HT1080 (cell line): ENCODE results near the gene BMS1. TPM values are rescaled to one million over a fixed set of nuclear protein-coding genes. Genes with fewer than 3 reads are reported as not detected.
"Not testable (repeated sequence)": the region's sequence is repeated elsewhere in the genome, so short reads cannot be mapped to it uniquely, and the experiment has no call there.

Experiments
- DNase-seq: peaks from one replicate; pipeline ENCODE4 v3.0.0-alpha.2; 2015; ENCODE audit warnings: low read depth
- total RNA-seq: library from RNA; depleted of rRNA; stranded (reverse); fragments of >200 nt; shearing (Covaris generic); gene quantifications from 2 replicates; pipeline ENCODE4 v1.2.3, GENCODE V29; 2014

The BMS1 gene
- total RNA-seq, 1 experiment from 2014 or later: 31.5 TPM

GRCh38 chr10:42783181-42783549, 570 bp downstream of the BMS1 start:
- DNase-seq: peak; percentile 46

- DNase-seq: no peak
These were observed 3.2 kb downstream of the BMS1 start for GRCh38 chr10:42785759-42786158.

- no peak for DNase-seq
These were observed 8.2 kb downstream of the BMS1 start for GRCh38 chr10:42790835-42791234.

GRCh38 chr10:42795701-42796100, 13.1 kb downstream of the BMS1 start:
- DNase-seq: no peak

- DNase-seq: no peak
These were observed 18.5 kb downstream of the BMS1 start for GRCh38 chr10:42801135-42801534.

GRCh38 chr10:42802876-42803275, 20.3 kb downstream of the BMS1 start:
- DNase-seq: no peak

- DNase-seq: no peak
These were observed 27.1 kb downstream of the BMS1 start for GRCh38 chr10:42809676-42810075.

GRCh38 chr10:42812028-42812427, 29.4 kb downstream of the BMS1 start:
- no peak for DNase-seq

GRCh38 chr10:42813989-42814687, 31.5 kb downstream of the BMS1 start:
- peak; percentile 17 for DNase-seq

- not testable (repeated sequence) for DNase-seq
These were observed 33.7 kb downstream of the BMS1 start for GRCh38 chr10:42816334-42816733.

GRCh38 chr10:42816912-42817311, 34.3 kb downstream of the BMS1 start:
- DNase-seq: no peak

- DNase-seq: not testable (repeated sequence)
These were observed 34.8 kb downstream of the BMS1 start for GRCh38 chr10:42817417-42817816.

- DNase-seq: not testable (repeated sequence)
These were observed 44.2 kb downstream of the BMS1 start for GRCh38 chr10:42826759-42827158.

- no peak for DNase-seq
These were observed 44.6 kb downstream of the BMS1 start for GRCh38 chr10:42827201-42827600.

GRCh38 chr10:42828391-42828790, 45.8 kb downstream of the BMS1 start:
- DNase-seq: not testable (repeated sequence)

- DNase-seq: no peak
These were observed 47.6 kb downstream of the BMS1 start for GRCh38 chr10:42830237-42830636.

GRCh38 chr10:42836096-42836495, 53.5 kb downstream of the BMS1 start:
- no peak for DNase-seq

- no peak for DNase-seq
These were observed 54.3 kb downstream of the BMS1 start for GRCh38 chr10:42836771-42837468.

- not testable (repeated sequence) for DNase-seq
These were observed 62.2 kb downstream of the BMS1 start for GRCh38 chr10:42844810-42845209.

GRCh38 chr10:42847261-42847660, 64.7 kb downstream of the BMS1 start:
- not testable (repeated sequence) for DNase-seq

GRCh38 chr10:42850931-42851330, 68.3 kb downstream of the BMS1 start:
- no peak for DNase-seq

- no peak for DNase-seq
These were observed 76.7 kb downstream of the BMS1 start for GRCh38 chr10:42859256-42859655.

GRCh38 chr10:42860016-42860415, 77.4 kb downstream of the BMS1 start:
- DNase-seq: not testable (repeated sequence)
